HepG2 (cell line): ENCODE results near the gene INPP1. TPM values are rescaled to one million over a fixed set of nuclear protein-coding genes. Genes with fewer than 3 reads are reported as not detected.

Experiments used
- AFF4 ChIP-seq: sonication (generic); formaldehyde crosslinking; IDR thresholded peaks from 2 replicates; pipeline ENCODE4 v1.4.0; 2020; ENCODE audit warnings: missing genetic modification reagents
- BCL6 ChIP-seq: IDR thresholded peaks from 2 replicates; pipeline ENCODE4 v1.6.1; 2016; ENCODE audit warnings: missing genetic modification reagents, missing compliant biosample characterization
- DDIT3 ChIP-seq: sonication (generic); formaldehyde crosslinking; IDR thresholded peaks from 2 replicates; pipeline ENCODE4 v1.4.0; 2020; ENCODE audit warnings: mild to moderate bottlenecking, missing genetic modification reagents
- ELF4 ChIP-seq: sonication (generic); formaldehyde crosslinking; IDR thresholded peaks from 2 replicates; pipeline ENCODE4 v1.5.0; 2020; ENCODE audit warnings: missing genetic modification reagents, mild to moderate bottlenecking, moderate library complexity, borderline replicate concordance
- HOXD1 ChIP-seq: sonication (generic); formaldehyde crosslinking; IDR thresholded peaks from 2 replicates; pipeline ENCODE4 v1.5.0; 2020; ENCODE audit warnings: missing genetic modification reagents
- NFKB2 ChIP-seq: sonication (generic); formaldehyde crosslinking; IDR thresholded peaks from 2 replicates; pipeline ENCODE4 v1.4.0; 2020; ENCODE audit warnings: missing genetic modification reagents, borderline replicate concordance
- POLR2AphosphoS5 ChIP-seq: IDR thresholded peaks from 2 replicates; pipeline ENCODE4 v1.6.1; 2012; ENCODE audit warnings: low read depth, low read length
- RORA ChIP-seq: sonication (generic); formaldehyde crosslinking; IDR thresholded peaks from 2 replicates; pipeline ENCODE4 v1.5.0; 2020; ENCODE audit warnings: mild to moderate bottlenecking, missing genetic modification reagents, moderate library complexity
- SYNCRIP ChIP-seq: fragments of 200-400 bp; formaldehyde crosslinking; IDR thresholded peaks from 2 replicates; pipeline ENCODE4 v1.6.1; 2018; ENCODE audit warnings: mild to moderate bottlenecking, low read depth, low read length; ENCODE audit not compliant: insufficient read depth
- ZFP82 ChIP-seq: sonication (generic); formaldehyde crosslinking; IDR thresholded peaks from 2 replicates; pipeline ENCODE4 v1.5.1; 2020; ENCODE audit warnings: mild to moderate bottlenecking, missing genetic modification reagents, borderline replicate concordance
- ZKSCAN1 ChIP-seq: fragments of 150-350 bp; IDR thresholded peaks from 2 replicates; pipeline ENCODE4 v1.6.1; 2014; ENCODE audit warnings: low read length
- ZNF235 ChIP-seq: sonication (generic); formaldehyde crosslinking; IDR thresholded peaks from 2 replicates; pipeline ENCODE4 v1.8.1; 2023; ENCODE audit warnings: mild to moderate bottlenecking, missing genetic modification reagents, borderline replicate concordance
- ZNF335 ChIP-seq: sonication (generic); formaldehyde crosslinking; IDR thresholded peaks from 2 replicates; pipeline ENCODE4 v1.4.0; 2020; ENCODE audit warnings: missing genetic modification reagents
- ZNF850 ChIP-seq: sonication (generic); formaldehyde crosslinking; conservative IDR thresholded peaks from 2 replicates; pipeline ENCODE4 v1.9.0; 2021; ENCODE audit warnings: mild to moderate bottlenecking, missing genetic modification reagents
- polyA plus RNA-seq, 8 experiments: library from polyadenylated mRNA; depleted of rRNA in 3 of 8; stranded (reverse) in 7 of 8; unstranded in 1 of 8; fragments of >200 nt; fragmentation: Illumina TruSeq in 4 of 8; extraction: Trizol in 4 of 8; gene quantifications; 2 replicates each; pipeline versions ENCODE4 v1.2.1 to v1.2.3, GENCODE V29; 2011 to 2016; ENCODE audit warnings: low read depth in 4 of 8, missing spikeins in 1 of 8, mixed read lengths in 1 of 8; ENCODE audit not compliant: insufficient read depth in 1 of 8
- total RNA-seq, 5 experiments: library from RNA; depleted of rRNA; stranded (reverse); fragments of >200 nt; fragmentation: Illumina TruSeq; extraction: Trizol; gene quantifications; 2 replicates each; pipeline ENCODE4 v1.2.3, GENCODE V29; 2016; ENCODE audit warnings: low read depth in 1 of 5
- TF ChIP-seq, protein P1 (sequence below): sonication (generic); formaldehyde crosslinking; IDR thresholded peaks from 2 replicates; pipeline ENCODE4 v1.5.0; 2020; ENCODE audit warnings: missing genetic modification reagents
- TF ChIP-seq, protein P2 (sequence below): sonication (generic); formaldehyde crosslinking; IDR thresholded peaks from 2 replicates; pipeline ENCODE4 v1.5.1; 2020; ENCODE audit warnings: mild to moderate bottlenecking, moderate library complexity, missing genetic modification reagents
- TF ChIP-seq, protein P3 (sequence below): IDR thresholded peaks from 2 replicates; pipeline ENCODE4 v1.6.1; 2016; ENCODE audit warnings: low read depth, borderline replicate concordance

Gene INPP1
- total and polyA plus RNA-seq, 2 of the 13 experiments (the other 11 are each of a cell fraction or from before 2014, with no cell fraction given), result 10.0 to 13.3 TPM

DNA sequence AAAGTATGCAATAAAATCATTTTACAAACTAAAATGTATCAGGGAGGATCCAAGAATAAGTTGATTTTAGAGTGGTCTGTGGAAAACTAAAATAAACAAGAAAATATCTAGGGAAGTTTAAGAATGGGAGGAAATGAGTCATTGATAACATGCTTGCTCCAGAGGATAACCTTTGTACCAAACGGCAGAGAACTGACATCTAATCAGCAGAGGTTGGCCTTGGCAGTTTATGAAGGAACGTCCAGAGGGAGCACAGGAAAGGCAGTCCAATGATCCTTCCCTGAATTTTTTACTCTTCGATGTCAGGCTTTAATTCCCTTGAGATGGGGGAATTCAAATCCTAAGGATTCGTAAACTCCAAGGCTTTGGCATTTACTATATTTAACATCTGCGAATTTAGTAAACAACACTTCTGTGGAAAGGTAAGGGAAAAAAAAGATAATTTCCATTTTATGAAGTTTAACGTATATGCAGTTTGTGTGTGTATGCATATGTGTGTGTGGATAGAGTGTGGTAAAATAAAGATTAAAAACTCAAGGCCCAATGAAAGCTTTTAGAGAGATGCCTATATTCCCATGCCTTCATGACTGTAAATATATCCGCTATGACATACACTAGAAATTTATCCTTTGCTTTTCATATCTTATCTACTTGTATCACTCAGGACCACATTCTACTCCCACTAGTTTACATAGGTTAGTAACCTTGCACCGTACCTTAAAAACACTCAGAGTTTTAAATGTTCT is 8.7 kb upstream of the INPP1 start (continued):
- TF ChIP-seq ZKSCAN1 (no peak), ZNF235 (CRISPR knock-in tag) (no peak), ZFP82 (CRISPR knock-in tag) (no peak), HOXD1 (CRISPR knock-in tag) (no peak), RORA (no peak), ELF4 (CRISPR knock-in tag) (no peak), DDIT3 (CRISPR knock-in tag) (no peak), BCL6 (CRISPR knock-in tag) (peak; percentile 93), ZNF335 (CRISPR knock-in tag) (peak; percentile 75; the same call in 1 of the 2 replicates), NFKB2 (CRISPR knock-in tag) (no peak), AFF4 (no peak), SYNCRIP (no peak), POLR2AphosphoS5 (peak; percentile 83), ZNF850 (no peak)
- TF ChIP-seq, protein P1, sequence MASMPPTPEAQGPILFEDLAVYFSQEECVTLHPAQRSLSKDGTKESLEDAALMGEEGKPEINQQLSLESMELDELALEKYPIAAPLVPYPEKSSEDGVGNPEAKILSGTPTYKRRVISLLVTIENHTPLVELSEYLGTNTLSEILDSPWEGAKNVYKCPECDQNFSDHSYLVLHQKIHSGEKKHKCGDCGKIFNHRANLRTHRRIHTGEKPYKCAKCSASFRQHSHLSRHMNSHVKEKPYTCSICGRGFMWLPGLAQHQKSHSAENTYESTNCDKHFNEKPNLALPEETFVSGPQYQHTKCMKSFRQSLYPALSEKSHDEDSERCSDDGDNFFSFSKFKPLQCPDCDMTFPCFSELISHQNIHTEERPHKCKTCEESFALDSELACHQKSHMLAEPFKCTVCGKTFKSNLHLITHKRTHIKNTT (CRISPR knock-in tag), result no peak
- TF ChIP-seq, protein P2, sequence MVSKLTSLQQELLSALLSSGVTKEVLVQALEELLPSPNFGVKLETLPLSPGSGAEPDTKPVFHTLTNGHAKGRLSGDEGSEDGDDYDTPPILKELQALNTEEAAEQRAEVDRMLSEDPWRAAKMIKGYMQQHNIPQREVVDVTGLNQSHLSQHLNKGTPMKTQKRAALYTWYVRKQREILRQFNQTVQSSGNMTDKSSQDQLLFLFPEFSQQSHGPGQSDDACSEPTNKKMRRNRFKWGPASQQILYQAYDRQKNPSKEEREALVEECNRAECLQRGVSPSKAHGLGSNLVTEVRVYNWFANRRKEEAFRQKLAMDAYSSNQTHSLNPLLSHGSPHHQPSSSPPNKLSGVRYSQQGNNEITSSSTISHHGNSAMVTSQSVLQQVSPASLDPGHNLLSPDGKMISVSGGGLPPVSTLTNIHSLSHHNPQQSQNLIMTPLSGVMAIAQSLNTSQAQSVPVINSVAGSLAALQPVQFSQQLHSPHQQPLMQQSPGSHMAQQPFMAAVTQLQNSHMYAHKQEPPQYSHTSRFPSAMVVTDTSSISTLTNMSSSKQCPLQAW (CRISPR knock-in tag), result no peak
- TF ChIP-seq, protein P3, sequence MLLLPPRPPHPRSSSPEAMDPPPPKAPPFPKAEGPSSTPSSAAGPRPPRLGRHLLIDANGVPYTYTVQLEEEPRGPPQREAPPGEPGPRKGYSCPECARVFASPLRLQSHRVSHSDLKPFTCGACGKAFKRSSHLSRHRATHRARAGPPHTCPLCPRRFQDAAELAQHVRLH (CRISPR knock-in tag), result peak; percentile 73; the same call in 1 of the 2 replicates
